Neural cell (in vitro differentiated cells): Measurements from ENCODE around the gene ELP5. TPM values are rescaled to one million over a fixed set of nuclear protein-coding genes. Genes with fewer than 3 reads are reported as not detected.

Experiments
- H2AFZ ChIP-seq: fragments of 200-600, 300-800 bp; sonication (generic), shearing (Covaris generic); 2 replicates; pipeline ENCODE4 v1.6.0; 2014; ENCODE audit warnings: low read depth, mild to moderate bottlenecking, antibody characterized with exemption, low read length, moderate library complexity
- H3F3A ChIP-seq: fragments of 200-600 bp; shearing (Covaris generic); 2 replicates; pipeline ENCODE4 v1.6.1; 2016; ENCODE audit warnings: mild to moderate bottlenecking, moderate library complexity, mixed read lengths, antibody characterized with exemption, low read length; ENCODE audit not compliant: insufficient read depth, poor library complexity, severe bottlenecking
- H3K27ac ChIP-seq: fragments of 200-600, 300-800 bp; sonication (generic), shearing (Covaris generic); 2 replicates; pipeline ENCODE4 v1.5.1; 2014; ENCODE audit warnings: mild to moderate bottlenecking, low read length, moderate library complexity
- H3K27me3 ChIP-seq: fragments of 300-800, 200-600 bp; sonication (generic), shearing (Covaris generic); 2 replicates; pipeline ENCODE4 v1.6.0; 2014; ENCODE audit warnings: mild to moderate bottlenecking, low read depth, low read length, moderate library complexity; ENCODE audit not compliant: insufficient read depth
- H3K36me3 ChIP-seq: fragments of 300-800, 200-600 bp; sonication (generic), shearing (Covaris generic); 2 replicates; pipeline ENCODE4 v1.5.1; 2014; ENCODE audit warnings: mild to moderate bottlenecking, antibody characterized with exemption, low read length, moderate library complexity; ENCODE audit not compliant: insufficient read depth
- H3K4me2 ChIP-seq: fragments of 300-800, 200-600 bp; sonication (generic), shearing (Covaris generic); 2 replicates; pipeline ENCODE4 v1.6.0; 2014; ENCODE audit warnings: mild to moderate bottlenecking, low read length
- H3K4me3 ChIP-seq: fragments of 300-800, 200-600 bp; sonication (generic), shearing (Covaris generic); 2 replicates; pipeline ENCODE4 v1.5.1; 2014; ENCODE audit warnings: mild to moderate bottlenecking, low read length, moderate library complexity
- H3K79me2 ChIP-seq: fragments of 200-600 bp; shearing (Covaris generic); replicated peaks from 2 replicates; pipeline ENCODE4 v1.6.0; 2014; ENCODE audit warnings: mild to moderate bottlenecking, low read length, moderate library complexity; ENCODE audit not compliant: insufficient read depth
- H3K9ac ChIP-seq: fragments of 300-800, 200-600 bp; sonication (generic), shearing (Covaris generic); 2 replicates; pipeline ENCODE4 v1.6.1; 2016; ENCODE audit warnings: mild to moderate bottlenecking, low read length, mixed read lengths
- H3K9me2 ChIP-seq: fragments of 200-600 bp; shearing (Covaris generic); 2 replicates; pipeline ENCODE4 v1.6.1; 2016; ENCODE audit warnings: mild to moderate bottlenecking, low read length, mixed read lengths; ENCODE audit not compliant: insufficient read depth
- H3K9me3 ChIP-seq: fragments of 200-600, 300-800 bp; sonication (generic), shearing (Covaris generic); 2 replicates; pipeline ENCODE4 v1.6.1; 2016; ENCODE audit warnings: mild to moderate bottlenecking, mixed run types, low read length, moderate library complexity, mixed read lengths
- H4K20me1 ChIP-seq: fragments of 200-600 bp; shearing (Covaris generic); 2 replicates; pipeline ENCODE4 v1.6.1; 2016; ENCODE audit warnings: mild to moderate bottlenecking, mixed run types; ENCODE audit not compliant: insufficient read depth
- CTCF ChIP-seq: fragments of 450-650 bp; IDR thresholded peaks from 2 replicates; pipeline ENCODE4 v1.5.1; 2014; ENCODE audit warnings: antibody characterized with exemption, mild to moderate bottlenecking, moderate library complexity; ENCODE audit not compliant: poor library complexity, severe bottlenecking
- EP300 ChIP-seq: fragments of 450-650 bp; conservative IDR thresholded peaks from 2 replicates; pipeline ENCODE4 v1.6.1; 2014; ENCODE audit warnings: antibody characterized with exemption, mild to moderate bottlenecking, moderate library complexity; ENCODE audit not compliant: poor library complexity, severe bottlenecking
- EZH2 ChIP-seq: fragments of 200-600, 300-800 bp; shearing (Covaris generic), sonication (generic); IDR thresholded peaks from 2 replicates; pipeline ENCODE4 v1.6.1; 2014; ENCODE audit warnings: antibody characterized with exemption, low read length, borderline replicate concordance, mild to moderate bottlenecking; ENCODE audit not compliant: insufficient read depth, poor library complexity, severe bottlenecking
- MXI1 ChIP-seq: fragments of 450-650 bp; conservative IDR thresholded peaks from 2 replicates; pipeline ENCODE4 v1.6.1; 2014; ENCODE audit warnings: antibody characterized with exemption, mild to moderate bottlenecking; ENCODE audit not compliant: poor library complexity, severe bottlenecking
- POLR2AphosphoS5 ChIP-seq: IDR thresholded peaks from 2 replicates; pipeline ENCODE4 v1.6.1; 2012
- RAD21 ChIP-seq: fragments of 450-650 bp; conservative IDR thresholded peaks from 2 replicates; pipeline ENCODE4 v1.6.1; 2014; ENCODE audit warnings: antibody characterized with exemption, mild to moderate bottlenecking, moderate library complexity
- REST ChIP-seq: IDR thresholded peaks from 2 replicates; pipeline ENCODE4 v1.6.1; 2012; ENCODE audit warnings: borderline replicate concordance
- SMC3 ChIP-seq: fragments of 450-650 bp; conservative IDR thresholded peaks from 2 replicates; pipeline ENCODE4 v1.6.1; 2014; ENCODE audit warnings: antibody characterized with exemption, mild to moderate bottlenecking, moderate library complexity; ENCODE audit not compliant: poor library complexity
- TAF1 ChIP-seq: IDR thresholded peaks from 2 replicates; pipeline ENCODE4 v1.6.1; 2012; ENCODE audit warnings: low read depth
- polyA plus RNA-seq: library from polyadenylated mRNA; depleted of rRNA; stranded (reverse); fragments of >200 nt; gene quantifications from 2 replicates; pipeline ENCODE4 v1.2.3, GENCODE V29; 2014

Gene ELP5
- polyA plus RNA-seq, 1 donor from 2014 or later = 82.7 TPM

GRCh38 chr17:7280519-7281073 is 28.6 kb downstream of the ELP5 start:
- H3K4me3 ChIP-seq = peak overlapping the region; percentile 60
- no peaks in the 10 kb centered on the region for H3K79me2 ChIP-seq
- no peaks in the 10 kb centered on the region for H3K9me3 ChIP-seq
- H3F3A ChIP-seq = no peaks in the 10 kb centered on the region
- no peak overlapping the region for H3K9ac ChIP-seq
- H3K4me2 ChIP-seq = peak overlapping the region; percentile 84
- H3K36me3 ChIP-seq = no peaks in the 10 kb centered on the region
- no peak overlapping the region for H2AFZ ChIP-seq
- no peaks in the 10 kb centered on the region for H4K20me1 ChIP-seq
- H3K9me2 ChIP-seq = no peaks in the 10 kb centered on the region
- H3K27me3 ChIP-seq = peaks cover 31% of the 10 kb centered on the region
- peak; percentile 96 for TF ChIP-seq RAD21
- peak; percentile 96 for TF ChIP-seq SMC3
- TF ChIP-seq CTCF = peak; percentile 98
- peak; percentile 12 for TF ChIP-seq MXI1
- no peak for TF ChIP-seq REST
- H3K27ac ChIP-seq = no peak overlapping the region

DNA sequence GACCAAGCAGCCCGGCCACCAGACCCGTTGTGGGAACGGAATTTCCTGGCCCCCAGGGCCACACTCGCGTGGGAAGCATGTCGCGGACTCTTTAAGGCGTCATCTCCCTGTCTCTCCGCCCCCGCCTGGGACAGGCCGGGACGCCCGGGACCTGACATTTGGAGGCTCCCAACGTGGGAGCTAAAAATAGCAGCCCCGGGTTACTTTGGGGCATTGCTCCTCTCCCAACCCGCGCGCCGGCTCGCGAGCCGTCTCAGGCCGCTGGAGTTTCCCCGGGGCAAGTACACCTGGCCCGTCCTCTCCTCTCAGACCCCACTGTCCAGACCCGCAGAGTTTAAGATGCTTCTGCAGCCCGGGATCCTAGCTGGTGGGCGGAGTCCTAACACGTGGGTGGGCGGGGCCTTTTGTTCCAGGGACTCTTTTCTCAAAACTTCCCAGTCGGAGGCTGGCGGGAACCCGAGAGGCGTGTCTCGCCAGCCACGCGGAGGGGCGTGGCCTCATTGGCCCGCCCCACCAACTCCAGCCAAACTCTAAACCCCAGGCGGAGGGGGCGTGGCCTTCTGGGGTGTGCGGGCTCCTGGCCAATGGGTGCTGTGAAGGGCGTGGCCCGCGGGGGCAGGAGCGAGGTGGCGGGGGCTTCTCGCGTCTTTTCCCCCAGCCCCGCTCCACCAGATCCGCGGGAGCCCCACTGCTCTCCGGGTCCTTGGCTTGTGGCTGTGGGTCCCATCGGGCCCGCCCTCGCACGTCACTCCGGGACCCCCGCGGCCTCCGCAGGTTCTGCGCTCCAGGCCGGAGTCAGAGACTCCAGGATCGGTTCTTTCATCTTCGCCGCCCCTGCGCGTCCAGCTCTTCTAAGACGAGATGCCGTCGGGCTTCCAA is 29.3 kb downstream of the ELP5 start, which contains the start of gene SLC2A4:
Gene SLC2A4, plus strand, starts transcription at position 645 of the 879 bp plus-strand sequence. Its CDS starts 217 bp downstream, at position 862.
- peak within 1 kb of the TSS; percentile 60 for H3K4me3 ChIP-seq
- H3K36me3 ChIP-seq = no peaks in the 10 kb centered on the region
- no peaks in the 10 kb centered on the region for H3K79me2 ChIP-seq
- H3K27me3 ChIP-seq = peaks cover 31% of the 10 kb centered on the region
- no peaks in the 10 kb centered on the region for H4K20me1 ChIP-seq
- H2AFZ ChIP-seq = no peak within 1 kb of the TSS
- H3K9me3 ChIP-seq = no peaks in the 10 kb centered on the region
- H3F3A ChIP-seq = no peaks in the 10 kb centered on the region
- TF ChIP-seq TAF1 (no peak), POLR2AphosphoS5 (no peak), REST (no peak), EP300 (no peak), MXI1 (peak; percentile 76), RAD21 (no peak), EZH2 (no peak), SMC3 (no peak), CTCF (no peak)
- no peaks in the 10 kb centered on the region for H3K9me2 ChIP-seq
- H3K27ac ChIP-seq = no peak within 1 kb of the TSS
- no peak within 1 kb of the TSS for H3K9ac ChIP-seq
- peak within 1 kb of the TSS; percentile 84 for H3K4me2 ChIP-seq
